HG02571 (cell line): ENCODE measurements around the gene ZBTB16.

Source experiments
- ATAC-seq: cut with Tn5 transposase; IDR thresholded peaks from one replicate; pipeline ENCODE4 v1.9.1; 2021; ENCODE audit warnings: mild to moderate bottlenecking, moderate library complexity; ENCODE audit not compliant: unreplicated experiment

Gene ZBTB16

GRCh38 chr11:114197799-114198500 lies 138.4 kb downstream of the ZBTB16 start:
- no peak for ATAC-seq

DNA sequence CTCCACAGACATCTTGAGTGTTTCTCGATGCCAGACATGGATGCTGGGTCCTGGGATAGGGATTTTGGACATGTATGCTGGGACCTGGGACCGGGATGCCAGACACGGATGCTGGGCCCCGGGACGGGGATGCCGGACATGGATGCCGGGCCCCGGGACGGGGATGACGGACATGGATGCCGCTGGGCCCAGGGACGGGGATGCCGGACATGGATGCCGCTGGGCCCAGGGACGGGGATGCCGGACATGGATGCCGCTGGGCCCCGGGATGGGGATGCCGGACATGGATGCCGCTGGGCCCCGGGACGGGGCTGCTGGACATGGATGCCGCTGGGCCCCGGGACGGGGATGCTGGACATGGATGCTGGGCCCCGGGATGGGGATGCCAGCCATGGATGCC lies 139.5 kb downstream of the ZBTB16 start:
- no peak for ATAC-seq

DNA sequence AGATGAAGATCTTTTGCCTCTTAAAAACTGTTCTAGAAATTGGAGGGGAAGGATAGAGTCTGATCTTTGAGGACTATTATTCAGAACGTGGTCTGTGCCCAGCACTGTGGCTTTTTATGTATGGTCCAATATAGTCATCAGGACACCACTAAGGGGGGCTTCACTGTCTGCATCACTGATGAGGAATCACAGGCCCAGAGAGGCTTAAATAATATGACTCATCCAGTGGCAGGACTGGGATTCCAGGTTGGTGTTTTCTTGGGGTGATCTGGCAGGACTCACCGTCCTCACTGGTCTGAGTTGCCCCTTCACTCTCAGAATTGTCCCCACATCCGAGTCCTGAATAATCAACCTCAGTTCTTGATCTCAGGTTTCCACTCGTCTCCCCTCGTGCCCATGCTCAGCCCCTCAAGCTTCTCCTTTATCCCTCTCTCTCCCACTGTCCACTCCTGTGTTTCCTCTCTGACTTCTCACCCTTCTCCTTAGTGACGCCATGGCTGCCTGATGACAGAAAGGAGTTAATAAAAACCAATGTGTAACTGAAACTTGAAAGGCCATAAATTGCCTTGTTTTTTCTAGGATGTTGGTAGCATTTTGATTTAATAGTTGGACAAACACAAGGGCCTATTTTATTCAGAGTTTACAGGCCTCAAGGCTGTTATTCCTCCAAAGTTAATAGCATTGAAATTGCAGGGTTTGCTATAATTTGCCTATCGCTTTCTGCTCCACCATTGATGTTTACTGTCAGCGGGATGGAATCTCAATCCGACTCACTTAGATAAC lies 141.0 kb downstream of the ZBTB16 start:
- ATAC-seq, result no peak

GRCh38 chr11:114201219-114201618 lies 141.7 kb downstream of the ZBTB16 start:
- ATAC-seq, result no peak

DNA sequence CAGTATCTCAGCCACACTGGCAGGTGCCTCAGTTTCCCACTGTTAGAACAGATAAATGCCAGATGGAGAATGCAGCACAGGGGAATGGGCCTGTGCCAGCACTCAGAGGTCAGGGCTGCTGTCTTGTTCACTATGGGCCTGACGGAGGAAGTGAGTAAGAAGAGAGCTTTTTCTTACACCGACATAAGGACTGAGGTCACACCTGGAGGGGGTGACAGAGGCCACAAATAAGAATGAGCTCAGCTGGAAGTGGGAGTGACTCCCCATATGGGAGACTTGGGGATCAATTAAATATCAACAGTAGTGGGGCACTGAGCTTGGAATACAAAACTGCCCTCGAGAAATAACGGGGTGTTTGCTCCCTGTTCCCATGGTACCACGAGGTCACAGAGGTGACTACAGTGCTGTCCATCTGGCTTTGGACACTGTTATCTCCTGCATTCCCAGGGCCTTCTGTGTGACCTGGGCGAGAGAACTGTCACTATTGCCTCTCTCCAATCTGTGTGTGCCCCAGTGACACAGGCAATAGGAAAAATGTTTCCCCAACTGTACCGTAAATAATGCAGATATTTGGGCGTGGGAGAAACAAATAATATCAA lies 142.6 kb downstream of the ZBTB16 start:
- no peak for ATAC-seq

DNA sequence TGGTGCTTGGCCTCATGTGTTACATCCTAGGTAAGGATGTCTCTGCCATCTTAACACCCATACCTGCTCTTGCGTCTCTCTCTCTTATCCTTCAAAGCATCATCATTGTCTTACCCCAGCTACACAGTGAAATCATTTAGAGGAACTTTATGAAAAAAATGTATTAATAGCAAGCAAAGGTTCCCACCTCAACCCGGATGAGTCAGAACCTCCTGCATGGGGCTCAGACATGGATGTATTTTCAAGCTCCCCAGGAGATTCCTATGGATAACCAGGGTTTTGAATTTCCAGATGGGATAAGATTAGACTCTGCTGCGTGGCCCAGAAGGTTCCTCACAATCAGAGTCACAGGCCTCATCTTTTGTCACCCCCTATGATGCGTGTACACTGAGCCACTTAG lies 147.6 kb downstream of the ZBTB16 start:
- ATAC-seq, result no peak

GRCh38 chr11:114208377-114208776 lies 148.9 kb downstream of the ZBTB16 start:
- no peak for ATAC-seq

DNA sequence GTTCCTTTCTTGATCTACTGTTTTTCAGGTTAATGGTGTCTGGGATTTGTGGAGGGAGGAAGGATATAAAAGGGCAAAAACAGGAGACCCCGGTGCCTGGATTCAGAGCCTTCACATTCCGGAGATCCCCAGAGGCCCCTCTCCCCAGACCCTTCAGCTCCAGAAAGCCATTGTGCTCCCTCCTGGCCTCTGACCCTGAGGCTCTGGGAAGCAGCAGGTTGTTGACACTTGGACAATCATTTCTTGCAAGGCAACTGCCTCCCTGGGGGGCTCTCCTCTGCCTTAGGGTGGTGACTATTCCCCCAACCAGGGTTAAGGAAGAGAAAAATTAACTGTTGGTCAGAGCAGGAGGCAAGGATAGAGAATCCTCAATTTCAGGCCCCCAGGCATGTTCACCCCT lies 149.8 kb downstream of the ZBTB16 start:
- ATAC-seq, result no peak

DNA sequence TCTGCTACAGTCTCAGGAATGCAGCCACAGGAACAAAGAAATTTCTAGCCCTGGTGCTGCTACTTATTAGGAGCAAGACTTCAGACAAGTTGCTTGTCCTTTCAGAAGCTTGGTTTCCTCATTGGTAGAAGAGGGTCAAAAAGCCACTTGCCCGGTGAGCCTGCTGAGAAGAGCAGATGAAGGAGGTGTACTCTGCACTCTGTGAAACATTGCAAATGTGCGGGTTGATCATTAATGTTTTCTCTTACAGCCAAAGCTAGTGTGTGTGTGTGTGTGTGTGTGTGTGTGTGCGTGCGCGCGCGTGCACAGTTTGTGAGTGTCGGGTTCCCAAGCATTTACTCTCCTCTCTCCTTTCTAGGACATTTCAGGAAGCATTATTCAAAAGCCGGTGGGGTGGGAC lies 150.4 kb downstream of the ZBTB16 start:
- ATAC-seq, result no peak

GRCh38 chr11:114211444-114212121 lies 152.1 kb downstream of the ZBTB16 start:
- ATAC-seq, result no peak

DNA sequence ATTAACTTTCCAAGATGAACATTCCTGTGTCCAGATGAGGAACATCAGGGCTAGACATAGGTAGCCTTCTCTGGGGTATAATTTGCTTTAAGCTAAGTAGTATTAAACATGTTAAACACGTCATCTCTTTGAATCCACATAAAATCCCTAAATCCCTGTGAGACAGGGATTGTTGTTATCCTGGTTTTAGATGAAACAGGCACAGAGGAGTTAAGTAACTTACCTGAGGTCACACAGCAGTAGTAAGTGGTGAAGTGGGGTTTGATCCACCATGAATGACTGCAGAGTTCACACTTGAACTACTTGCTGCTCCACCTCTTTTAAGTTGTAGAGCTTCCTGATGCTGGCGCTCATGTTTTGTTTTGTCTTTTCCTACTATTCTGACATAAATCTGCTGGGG lies 154.1 kb downstream of the ZBTB16 start:
- no peak for ATAC-seq

GRCh38 chr11:114215428-114215827 lies 155.9 kb downstream of the ZBTB16 start:
- ATAC-seq, result no peak

DNA sequence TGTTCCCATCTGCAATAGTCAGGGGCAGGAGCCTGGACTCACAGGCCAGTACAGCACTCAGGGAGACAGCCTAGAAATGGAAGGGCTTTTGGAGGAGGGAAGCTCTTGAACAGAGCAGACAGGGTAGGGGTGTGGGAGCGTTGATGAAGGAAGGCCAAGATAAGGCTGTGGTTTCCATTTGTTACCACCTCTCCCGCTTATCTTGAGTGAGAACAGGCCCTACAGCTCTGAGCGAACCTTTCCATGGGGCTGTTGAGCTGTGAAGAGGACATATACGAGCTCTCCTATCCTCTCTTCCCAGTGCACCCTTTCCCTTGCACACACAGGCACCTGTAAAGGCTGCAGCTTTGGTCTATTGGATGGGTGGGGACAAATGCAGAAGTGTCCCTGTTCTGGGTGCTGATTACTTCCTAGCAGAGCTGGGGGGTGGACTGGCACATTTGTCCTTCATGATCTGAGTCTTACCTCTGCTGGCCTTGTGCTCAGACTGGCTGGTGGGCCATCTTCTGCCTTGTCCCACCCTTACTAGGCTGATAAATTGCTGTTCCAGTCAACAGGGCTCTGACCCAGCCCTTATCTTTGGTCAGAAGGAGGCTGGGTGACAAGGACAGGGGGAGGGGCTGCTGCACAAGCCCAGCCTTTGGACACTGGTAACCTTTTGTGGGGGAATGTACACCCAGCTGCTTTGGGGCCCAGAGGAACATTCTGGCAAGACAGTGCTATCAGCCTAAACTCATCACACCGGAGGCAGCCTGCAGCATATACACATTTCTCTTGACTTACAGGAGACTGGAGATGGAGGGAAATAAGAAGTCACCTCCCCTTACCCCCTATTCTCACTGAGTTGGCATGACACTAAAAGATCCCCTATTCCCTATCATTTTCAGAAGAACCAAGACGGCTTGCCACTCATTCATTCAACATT lies 156.6 kb downstream of the ZBTB16 start:
- ATAC-seq, result no peak

GRCh38 chr11:114216796-114217180 lies 157.3 kb downstream of the ZBTB16 start:
- no peak for ATAC-seq

GRCh38 chr11:114218508-114218907 lies 159.0 kb downstream of the ZBTB16 start:
- ATAC-seq, result no peak

GRCh38 chr11:114219559-114220349 lies 160.2 kb downstream of the ZBTB16 start:
- ATAC-seq, result no peak

GRCh38 chr11:114221037-114221436 lies 161.5 kb downstream of the ZBTB16 start:
- ATAC-seq, result no peak

- ATAC-seq, result no peak
Observed at GRCh38 chr11:114225661-114226060, 166.2 kb downstream of the ZBTB16 start.

DNA sequence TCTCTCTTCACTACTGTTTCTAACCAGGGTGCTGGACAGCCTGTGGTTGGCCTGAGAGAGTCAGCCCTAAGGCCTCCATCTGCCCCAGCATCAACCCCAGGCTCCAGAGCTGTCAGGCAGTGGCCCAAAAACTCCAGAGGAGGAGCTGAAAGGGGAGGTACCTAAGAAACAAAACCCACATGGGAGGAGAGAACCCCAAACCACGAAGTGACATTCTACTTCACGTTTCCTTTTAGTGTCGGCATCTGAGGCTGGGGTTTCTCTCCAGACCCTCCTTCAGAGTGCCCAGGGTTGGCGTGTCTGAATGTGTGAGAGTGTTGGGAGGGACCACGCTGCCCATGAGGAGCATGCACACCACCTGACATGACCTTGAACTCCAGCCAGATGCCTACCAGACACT lies 166.8 kb downstream of the ZBTB16 start:
- ATAC-seq, result no peak
